SU-DHL-6 (cell line): ENCODE data around the gene OR4C12.
"Not testable (repeated sequence)": the region's sequence is repeated elsewhere in the genome, so short reads cannot be mapped to it uniquely, and the experiment has no call there.

Source experiments
- H2AFZ ChIP-seq: fragments of 200-600 bp; sonication (generic); 2 replicates; pipeline ENCODE4 v1.6.1; 2014; ENCODE audit warnings: low read depth, mild to moderate bottlenecking, moderate library complexity, mixed read lengths, antibody characterized with exemption, low read length; ENCODE audit not compliant: severe bottlenecking
- H3F3A ChIP-seq: fragments of 200-600 bp; shearing (Covaris generic); 2 replicates; pipeline ENCODE4 v1.6.0; 2016; ENCODE audit warnings: antibody characterized with exemption, mild to moderate bottlenecking; ENCODE audit not compliant: insufficient read depth
- H3K27ac ChIP-seq: fragments of 200-600 bp; sonication (generic); 2 replicates; pipeline ENCODE4 v1.5.1; 2016; ENCODE audit warnings: low read depth, mild to moderate bottlenecking, low read length, moderate library complexity, mixed read lengths
- H3K27me3 ChIP-seq: fragments of 200-600 bp; sonication (generic), shearing (Covaris generic); 2 replicates; pipeline ENCODE4 v1.6.0; 2014; ENCODE audit warnings: mild to moderate bottlenecking, low read length
- H3K36me3 ChIP-seq: fragments of 200-600 bp; sonication (generic); 2 replicates; pipeline ENCODE4 v1.6.1; 2014; ENCODE audit warnings: mild to moderate bottlenecking, low read length, mixed read lengths
- H3K4me2 ChIP-seq: fragments of 300-600, 200-600 bp; shearing (Covaris generic), sonication (generic); 2 replicates; pipeline ENCODE4 v1.6.0; 2014; ENCODE audit warnings: low read length, low read depth, mild to moderate bottlenecking; ENCODE audit not compliant: poor library complexity, severe bottlenecking
- H3K4me3 ChIP-seq: fragments of 200-600 bp; sonication (generic); 2 replicates; pipeline ENCODE4 v1.5.1; 2014; ENCODE audit warnings: antibody characterized with exemption, low read length, mild to moderate bottlenecking, mixed read lengths; ENCODE audit not compliant: insufficient read depth, poor library complexity, severe bottlenecking
- H3K79me2 ChIP-seq: fragments of 200-600 bp; sonication (generic); 2 replicates; pipeline ENCODE4 v1.6.1; 2014; ENCODE audit warnings: mild to moderate bottlenecking, low read length, moderate library complexity; ENCODE audit not compliant: insufficient read depth
- H3K9ac ChIP-seq: fragments of 200-600 bp; sonication (generic); 2 replicates; pipeline ENCODE4 v1.7.0; 2014; ENCODE audit warnings: mild to moderate bottlenecking, low read length
- H3K9me2 ChIP-seq: fragments of 200-600 bp; sonication (generic); replicated peaks from 2 replicates; pipeline ENCODE4 v1.6.1; 2014; ENCODE audit warnings: low read length; ENCODE audit not compliant: insufficient read depth
- H3K9me3 ChIP-seq: fragments of 200-600 bp; sonication (generic); 2 replicates; pipeline ENCODE4 v1.6.1; 2014; ENCODE audit warnings: low read length, mixed read lengths; ENCODE audit not compliant: insufficient read depth
- H4K20me1 ChIP-seq: fragments of 200-600 bp; sonication (generic); 2 replicates; pipeline ENCODE4 v1.6.1; 2014; ENCODE audit warnings: low read depth, mild to moderate bottlenecking, antibody characterized with exemption, low read length, moderate library complexity, mixed read lengths
- CTCF ChIP-seq: fragments of 200-600 bp; sonication (generic); IDR thresholded peaks from one replicate; pipeline ENCODE4 v1.5.1; 2017; ENCODE audit warnings: antibody characterized with exemption, mild to moderate bottlenecking, low read length, moderate library complexity; ENCODE audit not compliant: insufficient read depth, poor library complexity, severe bottlenecking
- EZH2phosphoT487 ChIP-seq: fragments of 200-600 bp; sonication (generic), shearing (Covaris generic); conservative IDR thresholded peaks from 2 replicates; pipeline ENCODE4 v1.6.1; 2018; ENCODE audit warnings: mild to moderate bottlenecking, antibody characterized with exemption, low read length, moderate library complexity, mixed read lengths

Gene OR4C12

GRCh38 chr11:49982435-49982834 is at the start of gene OR4C12:
Gene OR4C12, minus strand, starts transcription at chr11:49982535. Its CDS starts 34 bp downstream, at chr11:49982501.
- not testable (repeated sequence) for H2AFZ ChIP-seq, H3K9me2 ChIP-seq, H3K36me3 ChIP-seq, H3K27me3 ChIP-seq, H3K9ac ChIP-seq, H3K9me3 ChIP-seq, H4K20me1 ChIP-seq, H3K4me3 ChIP-seq, H3K27ac ChIP-seq, H3K4me2 ChIP-seq, H3K79me2 ChIP-seq, H3F3A ChIP-seq

- no peaks in the 10 kb centered on the region for H4K20me1 ChIP-seq
- no peak for TF ChIP-seq CTCF
- TF ChIP-seq EZH2phosphoT487 = no peak
- no peak overlapping the region for H3K4me2 ChIP-seq
- no peak overlapping the region for H3K4me3 ChIP-seq
- no peak overlapping the region for H3K9ac ChIP-seq
- no peak overlapping the region for H3K27ac ChIP-seq
- H2AFZ ChIP-seq = no peak overlapping the region
- no peaks in the 10 kb centered on the region for H3K27me3 ChIP-seq
- no peaks in the 10 kb centered on the region for H3K9me3 ChIP-seq
- no peaks in the 10 kb centered on the region for H3F3A ChIP-seq
- H3K79me2 ChIP-seq = no peaks in the 10 kb centered on the region
- no peaks in the 10 kb centered on the region for H3K36me3 ChIP-seq
- H3K9me2 ChIP-seq = no peaks in the 10 kb centered on the region
These were observed 47.9 kb upstream of the OR4C12 start for GRCh38 chr11:50030193-50030592.

- Histone ChIP-seq H4K20me1 (no peaks in the 10 kb centered on the region), H3K27ac (no peak overlapping the region), H2AFZ (no peak overlapping the region), H3K9ac (no peak overlapping the region), H3K4me2 (no peak overlapping the region), H3K4me3 (no peak overlapping the region), H3K36me3 (no peaks in the 10 kb centered on the region), H3K9me3 (no peaks in the 10 kb centered on the region), H3K79me2 (no peaks in the 10 kb centered on the region), H3K27me3 (no peaks in the 10 kb centered on the region), H3F3A (no peaks in the 10 kb centered on the region), H3K9me2 (no peaks in the 10 kb centered on the region)
- TF ChIP-seq EZH2phosphoT487 (no peak), CTCF (peak; percentile 61)
These were observed 13.2 kb upstream of the OR4C12 start for GRCh38 chr11:49995565-49995964.

- not testable (repeated sequence) for H2AFZ ChIP-seq, H3K36me3 ChIP-seq, H4K20me1 ChIP-seq, H3K4me3 ChIP-seq, H3K9me3 ChIP-seq, H3K27me3 ChIP-seq, H3F3A ChIP-seq, H3K9me2 ChIP-seq, H3K4me2 ChIP-seq, H3K27ac ChIP-seq, H3K9ac ChIP-seq, H3K79me2 ChIP-seq
These were observed 8.9 kb downstream of the OR4C12 start for GRCh38 chr11:49973439-49973838.
